ENCODE data around the gene CUL5.
"Not testable (repeated sequence)": the region's sequence is repeated elsewhere in the genome, so short reads cannot be mapped to it uniquely, and the experiment has no call there.

The CUL5 gene

DNA sequence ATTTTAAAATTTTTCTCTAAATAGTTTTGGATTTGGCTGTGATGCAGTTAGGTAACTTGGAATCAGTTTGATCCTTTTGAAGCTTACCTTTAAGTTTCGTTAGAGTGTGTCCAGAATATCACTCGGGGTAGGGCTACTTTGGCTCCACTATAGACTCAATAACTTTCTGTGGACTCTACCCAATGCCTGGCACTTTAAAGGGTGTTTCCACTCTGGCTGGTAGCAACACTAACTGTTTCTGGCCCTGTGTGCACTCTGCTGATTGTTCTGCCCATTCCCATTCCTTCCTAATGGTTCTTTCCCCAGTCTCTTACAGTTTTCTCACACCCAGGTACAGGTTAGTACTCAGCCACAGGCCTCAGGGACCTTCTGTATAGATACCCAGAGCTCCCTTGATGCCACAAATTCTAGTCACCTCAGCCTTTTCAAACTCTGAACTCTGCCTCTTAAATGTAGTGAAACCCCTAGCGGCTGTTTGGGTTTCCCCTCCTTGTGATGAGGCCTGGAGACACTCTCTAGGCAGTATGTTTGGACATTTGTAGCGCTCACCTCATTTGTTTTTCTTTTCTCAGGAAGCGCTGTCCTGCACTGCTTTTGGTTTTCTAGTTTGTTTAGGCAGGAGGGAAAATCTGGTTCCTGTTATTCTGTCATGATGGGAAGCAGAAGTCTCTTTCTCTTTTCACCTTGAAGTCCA is 16.8 kb downstream of the CUL5 start:
- DNase-seq, result no peak

DNA sequence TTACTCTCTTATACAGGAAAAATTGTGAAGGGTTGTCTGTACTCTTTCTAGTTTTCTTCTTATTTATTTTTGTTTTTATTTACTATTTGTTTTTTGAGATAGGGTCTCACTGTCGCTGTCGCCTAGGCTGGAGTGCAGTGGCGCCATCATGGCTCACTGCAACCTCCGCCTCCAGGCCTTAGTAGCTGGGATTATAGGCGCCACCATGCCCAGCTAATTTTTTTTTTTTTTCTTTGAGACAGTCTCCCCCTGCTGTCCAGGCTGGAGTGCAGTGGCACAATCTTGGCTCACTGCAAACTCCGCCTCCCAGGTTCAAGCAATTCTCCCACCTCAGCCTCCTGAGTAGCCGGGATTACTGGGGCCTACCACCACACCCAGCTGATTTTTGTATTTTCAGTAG is 18.4 kb downstream of the CUL5 start:
- DNase-seq, result peak; percentile 8

- DNase-seq, result not testable (repeated sequence)
Measured at GRCh38 chr11:108028822-108029441, 20.2 kb downstream of the CUL5 start.

DNA sequence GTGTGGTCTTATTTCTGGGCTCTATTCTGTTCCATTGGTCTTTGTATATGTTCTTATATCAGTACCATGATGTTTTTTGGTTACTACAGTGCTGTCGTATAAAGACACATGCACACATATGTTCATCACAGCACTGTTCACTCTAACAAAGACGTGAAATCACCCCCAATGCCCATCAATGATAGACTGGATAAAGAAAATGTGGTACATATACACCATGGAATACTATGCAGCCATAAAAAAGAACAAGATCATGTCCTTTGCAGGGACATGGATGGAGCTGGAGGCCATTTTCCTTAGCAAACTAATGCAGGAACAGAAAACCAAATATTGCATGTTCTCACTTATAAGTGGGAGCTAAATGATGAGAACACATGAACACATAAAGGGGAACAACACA is 22.9 kb downstream of the CUL5 start:
- DNase-seq, result not testable (repeated sequence)

DNA sequence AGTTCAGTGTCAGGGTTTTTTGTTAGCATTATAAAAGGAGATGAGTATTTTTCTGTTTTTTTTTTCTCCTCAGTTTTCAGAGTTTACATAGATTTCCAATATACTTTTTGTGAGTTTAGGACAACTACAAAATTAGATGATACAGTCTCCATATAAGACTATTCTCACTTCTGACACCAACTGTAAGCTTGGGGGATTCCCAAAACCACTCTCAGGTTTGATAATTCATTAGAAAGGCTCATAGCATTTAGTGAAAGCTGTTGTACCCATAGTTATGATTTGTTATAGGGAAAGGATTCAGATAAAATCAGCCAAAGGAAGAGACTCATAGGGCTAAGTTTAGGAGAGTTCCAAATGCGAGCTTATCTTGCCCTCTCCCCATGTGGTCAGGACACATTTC is 24.1 kb downstream of the CUL5 start:
- DNase-seq, result no peak

- DNase-seq, result no peak
Measured at GRCh38 chr11:108034034-108034433, 25.3 kb downstream of the CUL5 start.

DNA sequence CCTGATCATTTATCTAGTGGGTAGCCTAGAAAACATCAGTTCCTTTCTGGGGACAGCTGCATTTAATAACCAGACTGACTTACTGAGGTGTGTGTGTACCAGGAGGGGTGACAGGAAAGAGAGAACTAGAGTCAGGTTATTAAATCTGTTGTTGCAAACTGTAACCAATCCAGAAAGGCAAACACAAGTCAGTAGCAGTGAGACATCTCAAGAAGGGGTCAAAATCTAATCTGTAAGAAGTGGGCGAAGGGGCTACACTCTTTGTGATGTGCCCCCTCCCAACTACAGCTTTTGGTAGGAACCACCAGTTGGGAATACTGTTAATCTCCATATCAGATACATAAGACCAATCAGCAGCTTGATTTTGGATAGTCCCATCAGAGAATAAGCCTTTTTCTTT is 26.3 kb downstream of the CUL5 start:
- no peak for DNase-seq

DNA sequence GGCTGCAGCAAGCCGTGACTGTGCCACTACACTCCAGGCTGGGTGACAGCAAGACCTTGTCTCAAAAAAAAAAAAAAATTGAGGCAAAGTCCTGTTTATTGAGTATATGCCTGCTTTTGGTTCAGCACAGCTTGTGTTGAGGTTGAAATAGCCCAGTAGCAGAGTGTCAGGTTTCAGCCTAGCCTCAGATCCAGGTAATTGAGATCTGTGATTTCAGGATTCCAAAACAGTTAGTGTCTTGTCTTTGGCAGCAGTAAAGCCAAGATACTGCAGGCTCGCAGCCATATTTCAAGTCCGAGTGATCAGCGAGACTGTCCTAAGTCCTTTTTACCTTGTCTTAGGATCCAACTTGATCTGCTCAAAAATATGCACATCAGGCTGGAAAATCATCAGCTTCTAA is 27.0 kb downstream of the CUL5 start:
- no peak for DNase-seq

- DNase-seq, result peak; percentile 18
Measured at GRCh38 chr11:108037211-108037610, 28.5 kb downstream of the CUL5 start.

DNA sequence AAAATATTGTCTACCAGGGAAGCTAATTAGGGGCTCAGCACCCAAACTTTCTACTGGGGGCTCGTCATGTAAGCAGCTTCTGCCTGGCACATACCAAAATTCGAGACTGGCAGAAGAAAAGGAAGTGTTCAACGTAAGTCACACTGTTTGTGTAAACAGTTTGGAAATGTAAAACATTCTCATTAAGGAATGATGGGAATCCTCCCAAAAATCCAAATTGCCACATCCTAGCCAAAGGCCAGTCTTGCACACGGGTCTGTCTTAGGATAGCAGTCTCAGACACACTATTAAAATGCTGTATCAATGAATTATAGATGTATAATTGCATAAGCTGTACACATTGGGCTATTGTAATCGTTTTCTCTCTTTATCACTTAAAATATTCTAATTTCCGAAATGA is 28.9 kb downstream of the CUL5 start:
- DNase-seq, result no peak

DNA sequence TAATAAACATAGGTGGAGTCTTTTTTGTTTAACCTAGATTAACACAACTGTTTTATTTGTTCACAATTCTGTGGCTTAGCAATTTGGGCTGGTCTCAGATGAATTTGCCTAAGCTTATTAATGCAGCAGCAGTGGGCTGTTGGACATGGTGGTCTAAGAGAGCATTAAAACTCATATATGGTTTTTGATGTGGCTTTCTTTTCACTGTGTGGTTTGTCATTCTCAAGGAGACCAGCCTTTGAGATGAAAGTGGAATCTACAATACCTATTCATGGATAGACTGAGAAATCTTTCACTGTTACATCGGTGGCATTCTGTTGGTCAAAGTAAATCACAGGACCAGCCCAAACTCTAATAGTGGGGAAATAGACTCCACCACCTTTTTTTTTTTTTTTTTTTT is 39.6 kb downstream of the CUL5 start:
- DNase-seq, result no peak

- DNase-seq, result no peak
Measured at GRCh38 chr11:108062336-108062735, 53.6 kb downstream of the CUL5 start.

GRCh38 chr11:108063410-108063809 is 54.7 kb downstream of the CUL5 start:
- no peak for DNase-seq

GRCh38 chr11:108069947-108070346 is 61.2 kb downstream of the CUL5 start:
- DNase-seq, result no peak

DNA sequence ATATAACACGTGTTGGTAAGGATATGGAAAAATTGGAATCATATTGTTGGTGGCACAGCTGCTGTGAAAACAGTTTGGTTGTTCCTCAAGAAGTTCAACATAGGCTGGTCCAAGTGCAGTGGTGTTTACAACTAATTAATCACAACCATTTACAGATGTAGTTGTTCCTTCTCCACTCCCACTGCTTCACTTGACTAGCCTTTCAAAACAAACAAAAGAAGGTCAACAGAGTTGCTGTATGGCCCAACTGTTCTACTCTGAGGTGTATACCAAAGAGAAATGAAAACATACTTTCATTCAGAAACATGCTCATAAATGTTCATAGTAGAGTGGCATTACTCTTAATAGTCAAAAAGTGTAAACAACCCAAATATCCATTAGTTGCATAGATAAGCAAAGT is 76.1 kb downstream of the CUL5 start:
- peak; percentile 32 for DNase-seq

DNA sequence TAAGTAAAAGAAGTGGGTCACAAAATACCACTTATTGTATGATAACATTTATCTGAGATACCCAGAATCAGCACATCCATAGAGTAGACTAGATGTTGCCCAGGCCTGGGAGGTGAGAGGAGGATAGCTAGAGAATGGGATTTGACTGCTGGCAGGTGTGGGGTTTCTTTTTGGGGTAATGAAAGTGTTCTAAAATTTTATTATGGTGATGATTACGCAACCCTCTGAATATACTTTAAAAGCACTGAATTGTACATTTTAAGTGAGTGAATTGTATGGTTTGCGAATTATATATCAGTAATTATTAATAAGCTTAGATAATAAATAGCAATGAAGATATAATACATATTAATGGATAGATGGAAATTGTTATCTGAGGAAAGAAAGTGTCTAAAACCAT is 77.0 kb downstream of the CUL5 start:
- no peak for DNase-seq

GRCh38 chr11:108092134-108092533 is 83.4 kb downstream of the CUL5 start:
- no peak for DNase-seq

DNA sequence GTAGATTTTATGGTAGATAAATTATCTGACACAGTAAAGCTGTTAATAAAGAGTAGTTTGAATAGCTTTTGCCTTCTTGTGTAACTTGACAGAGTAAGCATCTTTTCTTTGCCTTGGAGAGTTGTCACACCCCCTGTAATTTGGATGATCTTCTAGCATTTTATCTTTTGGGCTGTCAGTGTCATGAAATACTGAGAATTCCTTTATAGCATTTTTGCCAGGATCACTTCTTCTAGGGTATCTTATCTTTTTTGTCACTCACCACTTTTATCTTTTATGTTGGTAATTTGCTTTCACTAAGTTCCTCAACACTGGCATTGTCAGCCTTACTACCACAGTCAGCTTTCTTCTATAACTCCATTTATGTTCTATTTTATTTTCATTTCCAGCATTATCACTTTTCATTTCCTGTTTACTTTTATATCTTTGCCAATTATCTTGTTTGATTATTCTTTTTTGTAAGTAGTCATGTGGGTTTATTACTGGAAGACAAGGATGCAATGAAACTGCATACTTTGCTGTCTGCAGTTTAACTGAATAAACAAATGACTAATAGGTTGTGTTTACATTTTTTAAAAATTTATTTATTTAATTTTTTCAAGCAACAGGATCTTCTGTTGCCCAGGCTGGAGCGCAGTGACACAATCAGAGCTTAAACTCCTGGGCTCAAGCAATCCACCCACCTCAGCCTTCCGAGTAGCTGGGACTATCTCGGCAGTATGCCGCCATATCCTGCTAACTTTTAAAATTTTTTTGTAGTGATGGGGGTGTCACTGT is 84.6 kb downstream of the CUL5 start:
- DNase-seq, result no peak

DNA sequence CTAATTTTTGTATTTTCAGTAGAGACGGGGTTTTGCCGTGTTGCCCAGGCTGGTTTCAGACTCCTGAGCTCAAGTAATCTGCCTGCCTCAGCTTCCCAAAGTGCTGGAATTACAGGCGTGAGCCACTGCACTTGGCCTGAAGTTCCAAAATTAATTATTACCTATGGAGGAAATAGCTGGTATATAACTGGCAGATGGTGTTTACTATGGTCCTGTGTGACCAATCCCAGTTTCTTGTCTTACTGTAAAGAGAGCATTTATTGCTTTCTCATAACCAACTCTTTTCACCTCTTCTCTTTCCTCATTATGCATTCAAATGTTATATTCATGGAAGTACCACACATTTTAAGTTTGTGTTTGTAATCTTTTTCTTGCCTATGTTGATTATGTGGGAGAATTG is 88.5 kb downstream of the CUL5 start:
- no peak for DNase-seq

GRCh38 chr11:108101090-108101775 is 92.5 kb downstream of the CUL5 start:
- peak; percentile 38 for DNase-seq

GRCh38 chr11:108111126-108111525 is 102.4 kb downstream of the CUL5 start:
- DNase-seq, result no peak

DNA sequence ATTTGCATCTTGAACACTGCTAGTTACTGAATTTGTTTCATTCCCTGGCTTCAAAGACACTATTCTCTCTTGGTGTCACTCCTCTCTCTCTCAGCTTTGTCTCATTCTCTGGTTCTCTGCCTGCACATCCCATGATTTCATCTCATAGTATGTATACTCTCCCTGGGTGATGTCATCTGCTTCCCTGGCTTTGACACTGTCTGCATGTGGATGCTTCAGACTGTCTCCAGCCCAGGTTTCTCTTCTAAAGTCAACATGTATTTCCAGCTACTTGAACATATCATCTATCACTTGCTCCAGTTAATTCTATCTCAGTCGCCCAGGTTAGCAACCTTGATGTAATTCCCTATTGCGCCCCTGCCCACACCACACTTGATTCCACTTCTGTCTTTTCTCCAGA is 103.4 kb downstream of the CUL5 start:
- no peak for DNase-seq

DNA sequence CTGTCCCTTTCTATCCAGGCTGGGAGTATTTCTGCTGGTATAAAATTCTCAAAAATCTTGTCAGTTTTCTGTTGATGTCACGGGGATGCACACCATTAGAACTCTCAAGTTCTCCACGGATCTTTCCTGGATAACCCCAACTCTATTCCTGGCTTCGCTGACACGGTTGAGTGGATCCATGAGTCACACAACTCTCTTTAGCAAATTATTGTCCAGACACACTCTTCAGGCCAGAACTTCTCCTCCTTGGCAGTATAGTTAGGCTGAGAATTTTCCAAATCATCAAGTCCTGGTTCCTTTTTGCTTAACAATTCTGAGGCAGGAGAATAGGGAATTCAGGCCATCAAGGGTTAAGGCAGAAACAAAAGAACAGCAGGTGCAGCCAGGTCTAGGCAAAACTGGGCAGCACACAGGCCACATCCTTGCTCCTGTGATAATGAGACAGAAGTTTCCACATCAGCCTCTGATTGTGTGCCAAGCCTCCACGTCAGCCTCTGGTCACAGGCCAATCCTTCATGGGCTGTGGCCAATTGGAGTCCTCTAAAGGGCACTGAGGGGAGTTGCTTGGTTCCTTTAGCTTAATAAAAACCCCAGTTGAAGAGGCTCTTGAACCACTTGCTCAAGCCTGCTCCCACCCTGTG is 106.9 kb downstream of the CUL5 start:
- DNase-seq, result peak; percentile 78
